ENCODE measurements around the gene TRIM44. TPM values are rescaled to one million over a fixed set of nuclear protein-coding genes. Genes with fewer than 3 reads are reported as not detected.

TRIM44 gene
- total RNA-seq, 1 donor from 2014 or later: 67.4 TPM

DNA sequence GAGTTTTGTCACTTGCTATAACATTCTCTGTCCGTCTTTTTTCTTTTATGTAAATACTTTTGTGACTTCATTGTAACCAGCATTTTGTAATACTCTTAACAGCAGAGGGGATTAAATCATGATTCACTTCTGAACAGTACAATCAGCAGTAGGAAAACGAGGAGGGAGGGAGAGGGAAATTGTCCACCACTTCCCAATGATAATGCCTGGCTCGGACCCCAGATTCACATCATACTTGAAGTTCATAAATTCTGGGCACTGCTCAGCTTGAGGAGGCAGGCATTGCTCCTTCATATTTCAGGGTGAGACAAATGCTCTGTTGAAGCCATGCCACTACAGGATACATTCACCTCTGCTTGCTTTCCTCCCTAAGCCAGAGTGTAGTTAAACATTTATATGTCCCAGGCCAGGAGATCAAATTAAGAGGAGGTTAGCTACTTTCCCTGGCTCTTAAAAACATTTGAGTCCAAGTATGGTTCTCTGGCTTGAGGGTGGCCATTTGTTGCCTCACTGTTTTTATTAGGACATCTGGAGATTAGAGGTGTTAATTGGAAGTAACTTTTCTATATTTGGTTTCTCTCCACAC, 152.2 kb downstream of the TRIM44 start:
- H3K27me3 Mint-ChIP-seq (ENCODE audit: low read depth): no peaks in the 10 kb centered on the region
- H3K27ac Mint-ChIP-seq (ENCODE audit: unreplicated experiment): no peak overlapping the region
- H3K4me3 Mint-ChIP-seq: no peak overlapping the region
- peaks cover 15% of the 10 kb centered on the region for H3K36me3 Mint-ChIP-seq (ENCODE audit: low read depth)
- H3K9me3 Mint-ChIP-seq: no peaks in the 10 kb centered on the region
- TF ChIP-seq, protein P1, sequence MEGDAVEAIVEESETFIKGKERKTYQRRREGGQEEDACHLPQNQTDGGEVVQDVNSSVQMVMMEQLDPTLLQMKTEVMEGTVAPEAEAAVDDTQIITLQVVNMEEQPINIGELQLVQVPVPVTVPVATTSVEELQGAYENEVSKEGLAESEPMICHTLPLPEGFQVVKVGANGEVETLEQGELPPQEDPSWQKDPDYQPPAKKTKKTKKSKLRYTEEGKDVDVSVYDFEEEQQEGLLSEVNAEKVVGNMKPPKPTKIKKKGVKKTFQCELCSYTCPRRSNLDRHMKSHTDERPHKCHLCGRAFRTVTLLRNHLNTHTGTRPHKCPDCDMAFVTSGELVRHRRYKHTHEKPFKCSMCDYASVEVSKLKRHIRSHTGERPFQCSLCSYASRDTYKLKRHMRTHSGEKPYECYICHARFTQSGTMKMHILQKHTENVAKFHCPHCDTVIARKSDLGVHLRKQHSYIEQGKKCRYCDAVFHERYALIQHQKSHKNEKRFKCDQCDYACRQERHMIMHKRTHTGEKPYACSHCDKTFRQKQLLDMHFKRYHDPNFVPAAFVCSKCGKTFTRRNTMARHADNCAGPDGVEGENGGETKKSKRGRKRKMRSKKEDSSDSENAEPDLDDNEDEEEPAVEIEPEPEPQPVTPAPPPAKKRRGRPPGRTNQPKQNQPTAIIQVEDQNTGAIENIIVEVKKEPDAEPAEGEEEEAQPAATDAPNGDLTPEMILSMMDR (conservative IDR thresholded peaks at IDR 0.05): no peak
- no peak for DNase-seq (ENCODE audit: low read depth, low spot score)
- peaks cover 17% of the 10 kb centered on the region for H3K4me1 Mint-ChIP-seq

DNA sequence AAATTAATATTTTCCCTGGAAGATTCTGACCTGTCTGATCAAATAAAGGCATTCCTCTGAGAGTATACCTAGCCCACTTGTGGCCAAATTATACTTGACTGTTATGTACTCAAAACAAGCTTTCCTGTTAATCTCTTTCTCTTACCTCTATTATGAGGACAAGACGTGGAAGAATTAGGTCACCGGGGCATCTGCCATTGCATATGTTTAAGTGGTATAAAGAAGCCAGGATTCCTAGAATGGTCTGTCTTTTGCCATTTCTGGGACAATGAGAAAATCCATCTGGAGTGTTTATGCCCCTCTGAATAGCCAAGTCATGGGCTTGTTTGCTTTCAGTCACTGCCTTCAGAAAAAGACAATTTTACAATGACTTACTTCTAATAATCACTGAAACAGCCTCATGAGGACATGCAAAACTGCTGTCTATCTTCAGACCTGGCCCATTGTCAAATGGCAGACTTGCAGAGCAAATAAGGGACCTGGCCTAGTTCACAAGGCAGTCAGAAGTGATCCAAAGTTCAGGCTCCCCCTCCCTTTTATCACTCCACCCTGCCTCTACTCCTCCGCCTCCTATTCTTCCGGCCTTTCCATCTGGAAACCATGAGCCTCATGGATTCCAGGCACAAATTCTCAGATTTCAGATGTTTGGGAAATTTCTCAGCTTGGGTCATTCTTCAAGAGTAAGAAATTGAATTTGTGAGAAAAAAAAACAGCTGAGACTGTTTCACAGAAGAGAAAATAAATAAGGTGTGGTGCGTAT, 153.2 kb downstream of the TRIM44 start:
- H3K36me3 Mint-ChIP-seq (ENCODE audit: low read depth): peaks cover 15% of the 10 kb centered on the region
- DNase-seq (ENCODE audit: low read depth, low spot score): no peak
- no peaks in the 10 kb centered on the region for H3K27me3 Mint-ChIP-seq (ENCODE audit: low read depth)
- no peak overlapping the region for H3K4me3 Mint-ChIP-seq
- TF ChIP-seq, protein P1 (conservative IDR thresholded peaks at IDR 0.05): no peak
- no peak overlapping the region for H3K27ac Mint-ChIP-seq (ENCODE audit: unreplicated experiment)
- H3K9me3 Mint-ChIP-seq: no peaks in the 10 kb centered on the region
- peaks cover 17% of the 10 kb centered on the region for H3K4me1 Mint-ChIP-seq

DNA sequence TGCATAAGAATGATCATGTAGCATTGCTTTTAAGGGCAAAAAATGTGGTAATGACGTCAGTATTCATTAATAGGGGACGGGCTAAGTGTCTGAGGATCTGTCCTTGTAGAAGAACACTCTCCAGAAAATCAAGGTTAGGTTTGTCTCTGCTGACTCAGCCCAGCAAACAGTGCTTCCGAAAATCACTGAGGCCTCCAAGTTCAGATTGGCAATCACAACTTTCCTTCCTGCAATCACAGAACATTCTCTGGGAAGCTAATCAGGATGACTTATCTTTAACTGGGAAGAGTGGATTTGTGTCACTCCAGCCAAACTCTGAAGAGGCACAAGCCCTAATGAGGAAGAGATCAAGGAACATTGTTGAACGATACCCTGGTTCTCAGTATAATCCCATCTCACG, 158.0 kb downstream of the TRIM44 start:
- Mint-ChIP-seq H3K4me1 (peaks cover 11% of the 10 kb centered on the region), H3K9me3 (no peaks in the 10 kb centered on the region), H3K27me3 (ENCODE audit: low read depth) (no peaks in the 10 kb centered on the region), H3K4me3 (no peak overlapping the region), H3K36me3 (ENCODE audit: low read depth) (peaks cover 8% of the 10 kb centered on the region), H3K27ac (ENCODE audit: unreplicated experiment) (no peak overlapping the region)
- DNase-seq (ENCODE audit: low read depth, low spot score): no peak
- TF ChIP-seq, protein P1 (conservative IDR thresholded peaks at IDR 0.05): no peak

DNA sequence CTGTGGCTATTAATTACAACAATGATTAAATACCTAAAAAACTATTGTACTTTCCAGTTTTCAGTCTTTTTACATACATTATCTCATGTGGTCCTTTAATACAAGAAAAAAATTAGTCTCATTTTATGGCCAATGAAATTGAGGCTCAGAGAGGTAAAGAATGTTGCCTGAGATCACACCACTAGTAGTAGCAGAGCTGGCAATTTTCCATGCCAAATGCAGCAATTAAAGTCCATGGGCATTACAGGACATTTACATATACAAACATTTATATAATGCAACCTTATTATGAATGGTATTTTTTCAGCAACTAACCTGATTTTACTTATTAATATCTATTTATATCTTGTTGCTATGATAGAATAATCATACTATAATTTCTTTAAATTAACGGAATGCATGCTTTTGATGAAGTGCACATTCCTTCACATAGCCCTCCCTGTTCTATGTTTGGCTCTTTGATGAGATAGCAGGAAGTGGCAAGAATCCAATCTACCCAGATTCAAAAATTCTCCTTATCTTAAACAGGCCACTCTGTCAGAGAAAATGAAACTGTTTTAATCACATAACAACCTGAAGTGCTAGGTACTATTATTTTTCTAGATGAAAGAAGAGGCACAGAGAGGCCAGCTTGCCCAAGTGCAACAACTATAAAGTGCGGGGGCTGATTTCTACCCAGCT, 160.4 kb downstream of the TRIM44 start:
- no peak overlapping the region for H3K27ac Mint-ChIP-seq (ENCODE audit: unreplicated experiment)
- peaks cover 12% of the 10 kb centered on the region for H3K4me1 Mint-ChIP-seq
- no peaks in the 10 kb centered on the region for H3K9me3 Mint-ChIP-seq
- no peak for DNase-seq (ENCODE audit: low read depth, low spot score)
- no peaks in the 10 kb centered on the region for H3K36me3 Mint-ChIP-seq (ENCODE audit: low read depth)
- no peak overlapping the region for H3K4me3 Mint-ChIP-seq
- no peaks in the 10 kb centered on the region for H3K27me3 Mint-ChIP-seq (ENCODE audit: low read depth)
- TF ChIP-seq, protein P1 (conservative IDR thresholded peaks at IDR 0.05): no peak

DNA sequence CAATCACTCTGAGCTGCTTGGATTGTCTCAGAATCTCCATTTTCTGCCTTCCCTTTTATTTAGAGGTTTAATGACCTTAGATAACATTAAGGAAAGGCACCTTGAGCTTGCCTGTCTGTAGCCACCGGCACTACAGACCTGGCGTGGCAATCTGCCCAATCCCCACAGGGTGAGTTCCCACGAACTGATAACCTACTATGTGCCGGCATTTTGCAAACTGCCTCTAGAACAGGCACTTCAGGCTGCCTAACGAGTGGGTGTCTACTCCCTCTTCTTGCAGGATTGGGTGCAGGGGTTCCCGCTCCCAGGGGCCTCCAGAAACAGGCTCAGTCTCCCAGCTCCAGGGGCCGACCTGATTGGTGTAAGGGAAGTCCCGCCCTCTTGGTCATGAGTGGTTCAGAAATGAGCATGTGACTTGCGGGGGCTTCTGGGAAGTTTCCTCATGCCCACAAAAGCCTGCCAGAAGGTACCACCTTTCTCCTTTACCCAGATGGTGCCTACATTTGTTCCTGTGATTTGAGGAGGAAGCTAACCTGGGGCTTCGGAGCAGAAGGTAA, 161.2 kb downstream of the TRIM44 start:
- DNase-seq (ENCODE audit: low read depth, low spot score): no peak
- H3K27ac Mint-ChIP-seq (ENCODE audit: unreplicated experiment): no peak overlapping the region
- H3K36me3 Mint-ChIP-seq (ENCODE audit: low read depth): no peaks in the 10 kb centered on the region
- H3K27me3 Mint-ChIP-seq (ENCODE audit: low read depth): no peaks in the 10 kb centered on the region
- H3K9me3 Mint-ChIP-seq: no peaks in the 10 kb centered on the region
- H3K4me1 Mint-ChIP-seq: peaks cover 12% of the 10 kb centered on the region
- H3K4me3 Mint-ChIP-seq: no peak overlapping the region
- TF ChIP-seq, protein P1 (conservative IDR thresholded peaks at IDR 0.05): no peak
